Cerebellar nuclear complex (tissue), 1 donor: ENCODE results near the gene CCL3.
"Not testable (repeated sequence)": the region's sequence is repeated elsewhere in the genome, so short reads cannot be mapped to it uniquely, and the experiment has no call there.

ENCODE experiments used
- DNase-seq, 2 experiments: peaks; one replicate each; lab custom pipeline; 2025; lab: John Stamatoyannopoulos, UW

The CCL3 gene

GRCh38 chr17:36089888-36090836 is at the start of gene CCL3:
TSS of gene CCL3 (minus strand) at chr17:36090143. CDS start at chr17:36090058, 85 bp downstream.
- no peak for DNase-seq

GRCh38 chr17:36136439-36136838 is 46.5 kb upstream of the CCL3 start:
- no peak for DNase-seq

GRCh38 chr17:36136036-36136435 is 46.1 kb upstream of the CCL3 start:
- DNase-seq = no peak

- DNase-seq = no peak
These were observed 45.5 kb upstream of the CCL3 start for GRCh38 chr17:36135465-36135864.

GRCh38 chr17:36133602-36134236 is 43.8 kb upstream of the CCL3 start:
- DNase-seq = no peak

- no peak for DNase-seq
These were observed 42.5 kb upstream of the CCL3 start for GRCh38 chr17:36132421-36132831.

GRCh38 chr17:36131931-36132330 is 42.0 kb upstream of the CCL3 start:
- DNase-seq = no peak

- no peak for DNase-seq
These were observed 41.5 kb upstream of the CCL3 start for GRCh38 chr17:36131421-36131820.

- DNase-seq = no peak
These were observed 40.4 kb upstream of the CCL3 start for GRCh38 chr17:36130346-36130745.

- no peak for DNase-seq
These were observed 39.7 kb upstream of the CCL3 start for GRCh38 chr17:36129616-36130015.

GRCh38 chr17:36128411-36128978 is 38.6 kb upstream of the CCL3 start:
- DNase-seq = no peak

GRCh38 chr17:36127911-36128310 is 38.0 kb upstream of the CCL3 start:
- DNase-seq = no peak

- DNase-seq = no peak
These were observed 37.4 kb upstream of the CCL3 start for GRCh38 chr17:36127199-36127893.

GRCh38 chr17:36124879-36125824 is 35.2 kb upstream of the CCL3 start:
- DNase-seq = no peak

GRCh38 chr17:36123431-36123830 is 33.5 kb upstream of the CCL3 start:
- no peak for DNase-seq

- DNase-seq = not testable (repeated sequence)
These were observed 31.2 kb upstream of the CCL3 start for GRCh38 chr17:36121099-36121498.

- no peak for DNase-seq
These were observed 30.3 kb upstream of the CCL3 start for GRCh38 chr17:36120221-36120620.

GRCh38 chr17:36118477-36119353 is 28.8 kb upstream of the CCL3 start:
- DNase-seq = no peak

- DNase-seq = no peak
These were observed 27.8 kb upstream of the CCL3 start for GRCh38 chr17:36117505-36118382.
